ENCODE results near the gene NUDT1.

DNA sequence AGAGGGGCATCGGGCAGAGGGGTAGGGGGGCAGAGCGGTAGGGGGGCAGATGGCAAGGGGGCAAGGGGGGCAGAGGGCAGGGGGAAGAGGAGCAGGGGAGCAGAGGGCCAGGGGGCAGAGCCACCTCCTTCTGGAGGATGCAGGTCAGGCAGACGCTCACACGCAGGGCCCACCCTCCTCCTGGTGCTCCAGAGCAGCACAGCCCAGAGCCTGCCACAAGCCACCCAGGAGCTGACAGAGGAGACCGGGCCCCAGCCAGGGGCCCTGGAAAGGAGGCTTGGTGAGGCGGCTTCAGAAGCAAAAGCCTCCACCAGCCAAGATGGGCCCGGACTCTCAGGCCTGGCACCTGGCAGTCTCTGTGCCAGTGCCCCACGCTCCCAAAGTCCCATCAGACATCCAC is 22.4 kb upstream of the NUDT1 start:
- TF ChIP-seq, protein P1, sequence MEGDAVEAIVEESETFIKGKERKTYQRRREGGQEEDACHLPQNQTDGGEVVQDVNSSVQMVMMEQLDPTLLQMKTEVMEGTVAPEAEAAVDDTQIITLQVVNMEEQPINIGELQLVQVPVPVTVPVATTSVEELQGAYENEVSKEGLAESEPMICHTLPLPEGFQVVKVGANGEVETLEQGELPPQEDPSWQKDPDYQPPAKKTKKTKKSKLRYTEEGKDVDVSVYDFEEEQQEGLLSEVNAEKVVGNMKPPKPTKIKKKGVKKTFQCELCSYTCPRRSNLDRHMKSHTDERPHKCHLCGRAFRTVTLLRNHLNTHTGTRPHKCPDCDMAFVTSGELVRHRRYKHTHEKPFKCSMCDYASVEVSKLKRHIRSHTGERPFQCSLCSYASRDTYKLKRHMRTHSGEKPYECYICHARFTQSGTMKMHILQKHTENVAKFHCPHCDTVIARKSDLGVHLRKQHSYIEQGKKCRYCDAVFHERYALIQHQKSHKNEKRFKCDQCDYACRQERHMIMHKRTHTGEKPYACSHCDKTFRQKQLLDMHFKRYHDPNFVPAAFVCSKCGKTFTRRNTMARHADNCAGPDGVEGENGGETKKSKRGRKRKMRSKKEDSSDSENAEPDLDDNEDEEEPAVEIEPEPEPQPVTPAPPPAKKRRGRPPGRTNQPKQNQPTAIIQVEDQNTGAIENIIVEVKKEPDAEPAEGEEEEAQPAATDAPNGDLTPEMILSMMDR (IDR thresholded peaks at IDR 0.05) = no peak
- TF ChIP-seq, protein P2, sequence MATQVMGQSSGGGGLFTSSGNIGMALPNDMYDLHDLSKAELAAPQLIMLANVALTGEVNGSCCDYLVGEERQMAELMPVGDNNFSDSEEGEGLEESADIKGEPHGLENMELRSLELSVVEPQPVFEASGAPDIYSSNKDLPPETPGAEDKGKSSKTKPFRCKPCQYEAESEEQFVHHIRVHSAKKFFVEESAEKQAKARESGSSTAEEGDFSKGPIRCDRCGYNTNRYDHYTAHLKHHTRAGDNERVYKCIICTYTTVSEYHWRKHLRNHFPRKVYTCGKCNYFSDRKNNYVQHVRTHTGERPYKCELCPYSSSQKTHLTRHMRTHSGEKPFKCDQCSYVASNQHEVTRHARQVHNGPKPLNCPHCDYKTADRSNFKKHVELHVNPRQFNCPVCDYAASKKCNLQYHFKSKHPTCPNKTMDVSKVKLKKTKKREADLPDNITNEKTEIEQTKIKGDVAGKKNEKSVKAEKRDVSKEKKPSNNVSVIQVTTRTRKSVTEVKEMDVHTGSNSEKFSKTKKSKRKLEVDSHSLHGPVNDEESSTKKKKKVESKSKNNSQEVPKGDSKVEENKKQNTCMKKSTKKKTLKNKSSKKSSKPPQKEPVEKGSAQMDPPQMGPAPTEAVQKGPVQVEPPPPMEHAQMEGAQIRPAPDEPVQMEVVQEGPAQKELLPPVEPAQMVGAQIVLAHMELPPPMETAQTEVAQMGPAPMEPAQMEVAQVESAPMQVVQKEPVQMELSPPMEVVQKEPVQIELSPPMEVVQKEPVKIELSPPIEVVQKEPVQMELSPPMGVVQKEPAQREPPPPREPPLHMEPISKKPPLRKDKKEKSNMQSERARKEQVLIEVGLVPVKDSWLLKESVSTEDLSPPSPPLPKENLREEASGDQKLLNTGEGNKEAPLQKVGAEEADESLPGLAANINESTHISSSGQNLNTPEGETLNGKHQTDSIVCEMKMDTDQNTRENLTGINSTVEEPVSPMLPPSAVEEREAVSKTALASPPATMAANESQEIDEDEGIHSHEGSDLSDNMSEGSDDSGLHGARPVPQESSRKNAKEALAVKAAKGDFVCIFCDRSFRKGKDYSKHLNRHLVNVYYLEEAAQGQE (IDR thresholded peaks at IDR 0.05; ENCODE audit: insufficient read depth in 1 of 2, low read depth in 2 of 2, low read length in 1 of 2) = no peak
- TF ChIP-seq POLR2AphosphoS5 (IDR thresholded peaks at IDR 0.05; ENCODE audit: low read depth, low read length) = no peak
